Mucosa of rectum (tissue), 2 donors: ENCODE measurements around the gene ZNF185.

Source experiments
- H3K27ac ChIP-seq, 2 donors: one replicate each; pipeline ENCODE4 v1.7.0; 2013; ENCODE audit warnings: inconsistent platforms in 2 of 2, low read depth in 2 of 2, low read length in 2 of 2
- H3K27me3 ChIP-seq, 2 donors: one replicate each; pipeline ENCODE4 v1.7.0; 2013; ENCODE audit warnings: low read length in 2 of 2; ENCODE audit not compliant: control insufficient read depth in 2 of 2, insufficient read depth in 2 of 2
- H3K36me3 ChIP-seq, 2 donors: one replicate each; pipeline ENCODE4 v1.7.0; 2013; ENCODE audit warnings: low read length in 2 of 2; ENCODE audit not compliant: control insufficient read depth in 2 of 2, insufficient read depth in 2 of 2
- H3K4me1 ChIP-seq, 2 donors: one replicate each; pipeline ENCODE4 v1.7.0; 2013; ENCODE audit warnings: low read length in 2 of 2, mild to moderate bottlenecking in 1 of 2; ENCODE audit not compliant: control insufficient read depth in 2 of 2, insufficient read depth in 2 of 2
- H3K4me3 ChIP-seq, 2 donors: one replicate each; pipeline ENCODE4 v1.7.0; 2013; ENCODE audit warnings: low read length in 2 of 2
- H3K9ac ChIP-seq, 2 donors: one replicate each; pipeline ENCODE4 v1.7.0; 2013; ENCODE audit warnings: low read length in 2 of 2, low read depth in 1 of 2, mild to moderate bottlenecking in 1 of 2
- H3K9me3 ChIP-seq, 2 donors: one replicate each; pipeline ENCODE4 v1.7.0; 2013; ENCODE audit warnings: low read length in 2 of 2; ENCODE audit not compliant: control insufficient read depth in 2 of 2
- donor health status: healthy.
- donor health status: Normal muscosa, but diverticular disease.

The ZNF185 gene

GRCh38 chrX:152929898-152930297, 32.0 kb downstream of the ZNF185 start:
- no peaks in the 10 kb centered on the region for H3K36me3 ChIP-seq
- H3K4me1 ChIP-seq = no peaks in the 10 kb centered on the region
- H3K27ac ChIP-seq = no peak overlapping the region
- H3K4me3 ChIP-seq = no peak overlapping the region
- no peaks in the 10 kb centered on the region for H3K9me3 ChIP-seq
- H3K9ac ChIP-seq = no peak overlapping the region
- H3K27me3 ChIP-seq = peaks cover 9 to 14% of the 10 kb centered on the region in 2 donors

- no peaks in the 10 kb centered on the region for H3K4me1 ChIP-seq
- no peak overlapping the region for H3K27ac ChIP-seq
Measured at GRCh38 chrX:152930516-152930915, 32.6 kb downstream of the ZNF185 start.

DNA sequence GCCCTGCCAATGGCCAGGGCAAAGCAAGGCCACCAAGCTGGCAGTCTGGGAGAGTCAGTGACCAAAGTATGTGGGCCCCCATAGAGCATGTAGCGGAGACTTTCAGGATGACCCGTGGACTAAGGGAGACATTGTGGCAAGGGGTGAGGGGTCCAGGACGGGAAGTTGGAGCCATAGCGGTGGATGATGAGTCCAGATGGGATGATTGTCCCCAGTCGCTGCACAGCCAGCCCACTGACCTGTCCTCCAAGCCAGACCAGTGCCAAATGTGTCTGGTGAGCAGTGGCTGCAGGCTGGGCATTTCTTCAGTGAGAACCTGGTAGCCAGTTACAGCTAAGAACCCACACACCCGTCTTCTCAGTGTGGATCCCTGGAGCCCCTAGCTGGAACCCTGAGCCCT, 34.3 kb downstream of the ZNF185 start:
- H3K9ac ChIP-seq = no peak overlapping the region

More at GRCh38 chrX:152930516-152930915, 32.6 kb downstream of the ZNF185 start:
- no peak overlapping the region for H3K4me3 ChIP-seq
- H3K9me3 ChIP-seq = no peaks in the 10 kb centered on the region
- peaks cover 9 to 14% of the 10 kb centered on the region in 2 donors for H3K27me3 ChIP-seq
- no peak overlapping the region for H3K9ac ChIP-seq
- no peaks in the 10 kb centered on the region for H3K36me3 ChIP-seq

DNA sequence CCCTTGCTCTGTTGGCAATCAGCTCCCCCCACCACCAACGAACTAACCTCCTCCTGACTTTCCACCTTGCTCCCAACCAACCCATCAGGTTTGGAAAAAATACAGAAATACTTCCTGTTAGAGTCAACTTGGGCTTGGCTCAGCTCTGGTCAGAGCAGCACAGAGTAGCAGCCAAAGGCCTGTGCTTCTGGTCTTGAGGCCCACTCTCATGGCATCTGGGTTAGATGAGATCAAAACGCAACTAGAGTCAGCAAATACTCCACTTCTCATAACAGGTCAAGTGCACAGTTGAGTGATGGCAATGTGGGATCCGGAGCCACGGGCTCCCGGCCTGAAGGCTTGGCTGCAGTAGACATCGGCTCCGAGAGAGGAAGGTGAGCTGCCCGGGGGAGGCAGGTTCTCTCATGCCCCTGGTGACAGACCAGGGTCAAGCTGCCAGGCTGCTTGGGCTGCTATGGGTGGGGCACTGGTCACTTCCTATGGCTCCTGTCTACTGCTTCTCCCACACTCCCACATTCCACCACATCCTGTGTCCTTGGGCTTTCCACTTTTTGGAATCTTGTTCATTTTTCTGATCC, 34.8 kb downstream of the ZNF185 start:
- H3K36me3 ChIP-seq = no peaks in the 10 kb centered on the region
- no peak overlapping the region for H3K9ac ChIP-seq
- H3K27me3 ChIP-seq = peaks cover 3 to 14% of the 10 kb centered on the region in 2 donors
- no peaks in the 10 kb centered on the region for H3K9me3 ChIP-seq
- no peak overlapping the region for H3K27ac ChIP-seq
- no peak overlapping the region for H3K4me3 ChIP-seq
- H3K4me1 ChIP-seq = no peaks in the 10 kb centered on the region

More for the DNA sequence above, 34.3 kb downstream of the ZNF185 start:
- H3K36me3 ChIP-seq = no peaks in the 10 kb centered on the region
- H3K4me1 ChIP-seq = no peaks in the 10 kb centered on the region
- no peak overlapping the region for H3K27ac ChIP-seq
- H3K4me3 ChIP-seq = no peak overlapping the region
- peaks cover 6 to 14% of the 10 kb centered on the region in 2 donors for H3K27me3 ChIP-seq
- H3K9me3 ChIP-seq = no peaks in the 10 kb centered on the region

- Histone ChIP-seq H3K9me3 (no peaks in the 10 kb centered on the region), H3K4me1 (no peaks in the 10 kb centered on the region), H3K36me3 (no peaks in the 10 kb centered on the region), H3K27ac (no peak overlapping the region), H3K9ac (no peak overlapping the region), H3K4me3 (no peak overlapping the region), H3K27me3 (peaks cover 0 to 10% of the 10 kb centered on the region in 2 donors)
Measured at GRCh38 chrX:152936306-152936705, 38.4 kb downstream of the ZNF185 start.

DNA sequence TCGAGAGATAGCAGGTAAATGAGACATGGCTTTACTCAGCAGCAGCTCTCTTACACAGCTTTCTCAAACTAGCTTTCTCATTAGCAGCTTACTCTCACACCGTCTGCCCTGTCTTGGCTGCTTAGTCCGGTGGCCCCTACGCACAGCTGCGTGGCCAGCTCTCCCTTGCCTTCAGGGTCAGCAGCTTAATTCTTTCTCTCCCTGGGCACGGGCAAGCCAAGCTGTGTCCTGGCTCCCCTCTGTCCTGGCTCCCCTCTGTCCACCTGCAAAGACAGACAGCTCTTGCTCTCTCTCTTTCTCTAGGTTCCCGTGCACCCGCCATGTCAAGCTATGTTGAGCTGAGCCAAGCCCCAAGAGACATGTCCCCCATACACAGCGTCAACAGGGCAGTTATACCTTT, 39.4 kb downstream of the ZNF185 start:
- Histone ChIP-seq H3K36me3 (no peaks in the 10 kb centered on the region), H3K9ac (no peak overlapping the region), H3K4me3 (no peak overlapping the region), H3K4me1 (peaks cover 2 to 3% of the 10 kb centered on the region in 2 donors), H3K9me3 (no peaks in the 10 kb centered on the region), H3K27me3 (peaks cover 0 to 6% of the 10 kb centered on the region in 2 donors), H3K27ac (no peak overlapping the region)

DNA sequence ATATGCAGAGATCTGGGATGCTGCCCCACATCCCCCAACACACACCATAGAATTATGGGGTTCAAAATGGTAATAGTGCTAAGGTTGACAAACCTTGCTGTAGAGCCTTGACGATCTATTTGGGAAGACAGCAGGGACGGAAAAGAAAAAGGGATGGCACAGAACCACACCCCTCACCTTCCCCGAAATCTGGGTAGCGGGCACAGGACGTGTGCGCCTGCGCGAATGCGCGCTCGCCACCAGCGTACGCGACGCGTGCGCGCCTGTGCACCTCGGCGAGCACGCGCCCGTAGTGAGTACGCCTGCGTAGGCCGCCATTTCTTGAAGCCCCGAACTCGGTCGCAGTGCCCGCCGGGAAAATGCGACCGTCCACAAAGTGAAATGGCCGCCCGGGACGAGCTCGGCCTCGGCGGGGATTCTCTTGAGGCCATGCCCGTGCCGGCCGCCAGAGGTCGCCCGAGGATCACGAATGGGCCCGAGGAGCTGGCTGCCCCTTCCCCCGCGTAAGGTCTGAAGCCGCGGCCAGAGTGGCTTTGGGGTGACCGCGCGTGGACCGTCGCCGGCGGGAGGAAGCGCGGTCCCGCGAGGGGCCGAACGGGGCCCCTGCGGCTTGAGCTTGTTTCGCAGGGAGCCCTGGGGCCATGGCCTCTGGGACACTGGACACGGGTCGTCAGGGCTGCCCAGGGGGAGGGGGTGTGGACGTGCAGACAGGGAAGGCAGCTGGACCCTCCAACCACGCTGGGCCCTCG, 43.6 kb downstream of the ZNF185 start:
- Histone ChIP-seq H3K27me3 (no peaks in the 10 kb centered on the region), H3K9me3 (no peaks in the 10 kb centered on the region), H3K27ac (peak overlapping the region in 1 of 2 donors; percentile 67), H3K4me1 (peaks cover 2 to 3% of the 10 kb centered on the region in 2 donors), H3K36me3 (no peaks in the 10 kb centered on the region), H3K4me3 (peak overlapping the region; percentile 57 to 84), H3K9ac (peak overlapping the region; percentile 68 to 70)

DNA sequence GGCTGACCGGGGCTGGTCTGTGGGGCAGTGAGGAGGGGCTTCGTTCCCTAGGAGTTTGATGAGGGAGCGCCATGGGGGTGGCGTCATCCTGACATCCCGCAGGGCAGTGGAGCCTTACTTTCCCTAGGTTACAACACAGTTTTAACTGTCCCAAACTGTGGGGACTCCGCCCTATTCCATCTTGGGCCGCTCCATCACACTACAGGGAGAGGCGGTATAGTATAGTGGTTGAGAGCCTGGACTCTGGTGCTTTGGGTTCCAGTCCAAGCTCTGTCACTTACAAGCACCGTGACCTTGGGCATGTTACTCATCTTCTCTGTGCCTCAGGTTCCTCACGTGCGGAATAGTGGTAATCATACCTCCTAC, 44.2 kb downstream of the ZNF185 start:
- Histone ChIP-seq H3K4me3 (peak overlapping the region; percentile 57 to 59), H3K9me3 (no peaks in the 10 kb centered on the region), H3K27ac (peak overlapping the region in 1 of 2 donors; percentile 67), H3K9ac (peak overlapping the region; percentile 68 to 70), H3K27me3 (no peaks in the 10 kb centered on the region), H3K36me3 (no peaks in the 10 kb centered on the region), H3K4me1 (peaks cover 2 to 3% of the 10 kb centered on the region in 2 donors)

DNA sequence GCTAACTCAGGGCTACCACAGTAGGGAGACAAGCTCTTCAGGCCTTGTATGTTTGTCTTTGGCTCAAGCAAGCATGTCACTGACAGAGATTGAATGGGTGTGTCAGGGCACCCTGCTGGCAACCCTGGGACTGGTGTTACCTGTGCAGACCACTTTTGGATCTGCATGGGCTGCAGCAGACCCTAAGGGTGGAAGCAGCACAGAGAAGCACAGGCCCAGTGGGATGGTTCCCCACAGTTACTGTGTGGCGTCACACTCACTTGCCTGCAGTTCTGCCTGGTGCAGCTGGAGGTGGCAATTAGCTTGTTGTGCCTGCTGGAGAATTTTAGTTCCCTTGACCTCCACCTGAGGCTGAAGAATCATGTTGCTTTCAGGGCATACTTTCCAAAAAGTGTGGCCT, 46.0 kb downstream of the ZNF185 start:
- Histone ChIP-seq H3K27me3 (no peaks in the 10 kb centered on the region), H3K27ac (no peak overlapping the region), H3K36me3 (peaks cover 0 to 3% of the 10 kb centered on the region in 2 donors), H3K4me1 (peaks cover 2 to 3% of the 10 kb centered on the region in 2 donors), H3K4me3 (no peak overlapping the region), H3K9me3 (no peaks in the 10 kb centered on the region), H3K9ac (no peak overlapping the region)
